B cell (primary cell): Measurements from ENCODE around the gene SSR2. TPM values are rescaled to one million over a fixed set of nuclear protein-coding genes. Genes with fewer than 3 reads are reported as not detected.

ENCODE experiments used
- ATAC-seq: fragments of 200-7000 bp; cut with Tn5 transposase; one replicate; pipeline ENCODE4 v1.10.0; 2021; ENCODE audit warnings: low read depth, mild to moderate bottlenecking, moderate number of reproducible peaks, moderate library complexity
- CTCF ChIA-PET: fragments of 350-600 bp; sonication (Branson Sonifier 250); formaldehyde crosslinking; loops from one replicate; lab custom pipeline; 2021; ENCODE audit warnings: antibody characterized with exemption, inconsistent platforms; lab: Charles Lee
- POLR2A ChIA-PET: fragments of 350-600 bp; sonication (Branson Sonifier 250); formaldehyde crosslinking; loops from one replicate; lab custom pipeline; 2021; ENCODE audit warnings: antibody characterized with exemption; lab: Charles Lee
- DNase-seq: peaks from one replicate; pipeline ENCODE4 v3.0.0; 2013
- H2AFZ ChIP-seq: 2 replicates; pipeline ENCODE4 v1.6.1; 2012; ENCODE audit warnings: mild to moderate bottlenecking, low read depth, low read length; ENCODE audit not compliant: insufficient read depth, poor library complexity, severe bottlenecking
- H3K27ac ChIP-seq, 2 donors: 1 replicate in 1 of 2; 2 replicates in 1 of 2; pipeline ENCODE4 v1.5.1; 2012 to 2013; ENCODE audit warnings: low read length in 2 of 2, mild to moderate bottlenecking in 2 of 2, moderate library complexity in 1 of 2
- H3K27me3 ChIP-seq, 4 experiments: fragments of 200-600 bp in 1 of 4; sonication (generic) in 1 of 4; replicated peaks in 1 of 4; 1 replicate in 2 of 4; 2 replicates in 2 of 4; pipeline versions ENCODE4 v1.6.1 to v1.7.0; 2013 to 2016; ENCODE audit warnings: low read length in 3 of 4, mild to moderate bottlenecking in 2 of 4, mixed read lengths in 1 of 4, moderate library complexity in 1 of 4; ENCODE audit not compliant: insufficient read depth in 4 of 4, control insufficient read depth in 3 of 4; ENCODE audit errors: control extremely low read depth in 1 of 4
- H3K36me3 ChIP-seq, 2 experiments: replicated peaks in 1 of 2; 1 replicate in 1 of 2; 2 replicates in 1 of 2; pipeline versions ENCODE4 v1.6.1 to v1.7.1; 2013; ENCODE audit warnings: low read length in 1 of 2; ENCODE audit not compliant: insufficient read depth in 2 of 2, control insufficient read depth in 1 of 2; ENCODE audit errors: control extremely low read depth in 1 of 2, extremely low read depth in 1 of 2
- H3K4me1 ChIP-seq, 2 donors: fragments of 200-600 bp in 1 of 2; sonication (generic) in 1 of 2; 1 replicate in 1 of 2; 2 replicates in 1 of 2; pipeline versions ENCODE4 v1.5.1 to v1.6.1; 2013 to 2017; ENCODE audit warnings: low read length in 2 of 2; ENCODE audit not compliant: control insufficient read depth in 2 of 2, insufficient read depth in 2 of 2
- H3K4me2 ChIP-seq: replicated peaks from 2 replicates; pipeline ENCODE3; 2012; ENCODE audit warnings: mild to moderate bottlenecking, low read depth, low read length; ENCODE audit not compliant: poor library complexity, severe bottlenecking
- H3K4me3 ChIP-seq, 5 experiments: fragments of 200-600 bp in 1 of 5; sonication (generic) in 1 of 5; 1 replicate in 3 of 5; 2 replicates in 2 of 5; pipeline versions ENCODE4 v1.5.1 to v1.7.0; 2011 to 2016; ENCODE audit warnings: low read length in 4 of 5, mild to moderate bottlenecking in 4 of 5, low read depth in 2 of 5, control low read depth in 1 of 5, moderate library complexity in 1 of 5; ENCODE audit not compliant: insufficient read depth in 1 of 5; ENCODE audit errors: control extremely low read depth in 1 of 5, extremely low read depth in 1 of 5
- H3K79me2 ChIP-seq: fragments of 200-600 bp; sonication (generic); one replicate; pipeline ENCODE4 v1.6.0; 2016; ENCODE audit warnings: low read length; ENCODE audit not compliant: control insufficient read depth, insufficient read depth
- H3K9ac ChIP-seq: fragments of 200-600 bp; sonication (generic); 2 replicates; pipeline ENCODE4 v1.6.1; 2017; ENCODE audit warnings: mild to moderate bottlenecking, low read length, moderate library complexity
- H3K9me3 ChIP-seq, 3 donors: one replicate each; pipeline versions ENCODE4 v1.6.1 to v1.7.1; 2013; ENCODE audit warnings: low read length in 2 of 3; ENCODE audit not compliant: control insufficient read depth in 2 of 3, insufficient read depth in 1 of 3; ENCODE audit errors: control extremely low read depth in 1 of 3
- H4K20me1 ChIP-seq: 2 replicates; pipeline ENCODE4 v1.6.0; 2012; ENCODE audit warnings: mild to moderate bottlenecking, low read length; ENCODE audit not compliant: insufficient read depth, control insufficient read depth, poor library complexity, severe bottlenecking
- H3K27ac Mint-ChIP-seq: one replicate; pipeline ENCODE4 v1.8.0; 2021; ENCODE audit warnings: mixed read lengths
- H3K27me3 Mint-ChIP-seq: one replicate; pipeline ENCODE4 v1.8.0; 2021; ENCODE audit warnings: mixed read lengths
- H3K4me1 Mint-ChIP-seq: one replicate; pipeline ENCODE4 v1.8.0; 2021; ENCODE audit warnings: mixed read lengths
- H3K4me3 Mint-ChIP-seq: one replicate; pipeline ENCODE4 v1.8.0; 2021; ENCODE audit warnings: mixed read lengths
- H3K9me3 Mint-ChIP-seq: one replicate; pipeline ENCODE4 v1.8.0; 2022; ENCODE audit warnings: mixed read lengths; ENCODE audit not compliant: insufficient read depth
- CTCF ChIP-seq: fragments of 200-600 bp; IDR thresholded peaks from one replicate; pipeline ENCODE4 v1.8.0; 2022; ENCODE audit warnings: antibody characterized with exemption, mild to moderate bottlenecking
- EZH2 ChIP-seq: IDR thresholded peaks from 2 replicates; pipeline ENCODE4 v1.6.1; 2012; ENCODE audit warnings: borderline replicate concordance, low read depth, mild to moderate bottlenecking, moderate library complexity, low read length; ENCODE audit not compliant: insufficient read depth, poor library complexity, severe bottlenecking
- WGBS: methylation state at CpG from one replicate; pipeline ENCODE4 v1.1.5; 2013; ENCODE audit warnings: missing lambda C conversion rate; ENCODE audit not compliant: insufficient coverage; 5-methylcytosine and 5-hydroxymethylcytosine counted together
- intact Hi-C: fragments of 100-400 bp; cut with micrococcal nuclease; formaldehyde crosslinking; loops from one replicate; pipeline ENCODE4 v1.10.0; 2022
- polyA plus RNA-seq: library from polyadenylated mRNA; depleted of rRNA; stranded (reverse); fragments of >200 nt; gene quantifications from 2 replicates; pipeline ENCODE4 v1.2.3, GENCODE V29; 2012
- total RNA-seq, 2 donors: library from RNA; stranded (reverse); fragments of 120-200 nt in 1 of 2; gene quantifications; 1 replicate in 1 of 2; 2 replicates in 1 of 2; pipeline versions ENCODE4 v1.2.3 to v1.2.4, GENCODE V29; 2013 to 2022

Gene SSR2
- total and polyA plus RNA-seq, 2 donors (not counting 1 experiment from before 2014, with no cell fraction given), result 160 to 359 TPM

GRCh38 chr1:156065871-156066270, 45.1 kb upstream of the SSR2 start:
- DNase-seq, result no peak
- Histone ChIP-seq H3K9ac (no peak overlapping the region), H3K27ac (no peak overlapping the region), H3K27me3 (peaks cover 0 to 4% (median 0%) of the 10 kb centered on the region in 4 experiments), H3K4me3 (no peak overlapping the region), H3K4me1 (no peaks in the 10 kb centered on the region), H3K9me3 (no peaks in the 10 kb centered on the region), H3K79me2 (no peaks in the 10 kb centered on the region), H4K20me1 (no peaks in the 10 kb centered on the region), H3K36me3 (no peaks in the 10 kb centered on the region), H3K4me2 (no peak overlapping the region), H2AFZ (no peak overlapping the region)
- CTCF ChIA-PET, result interaction anchor here (1.0 to 2.2 kb wide), 6 partner anchors 19 to 132 kb away, joined by 3 to 15 read pairs (median 6); partner anchors contain the start of genes KHDC4 and SSR2
- H3K4me1 Mint-ChIP-seq, result no peaks in the 10 kb centered on the region
- H3K4me3 Mint-ChIP-seq, result no peak overlapping the region
- H3K27ac Mint-ChIP-seq, result no peak overlapping the region
- intact Hi-C loops, result loop anchor here (5.0 kb wide), 1 partner anchor 134 kb away; the partner anchor contains the start of gene KHDC4
- H3K9me3 Mint-ChIP-seq, result no peaks in the 10 kb centered on the region
- H3K27me3 Mint-ChIP-seq, result no peaks in the 10 kb centered on the region
- POLR2A ChIA-PET, result no interaction called here
- ATAC-seq, result no peak
- WGBS, result 75% methylated on average over 16 of the region's 16 CpGs
- no peak for TF ChIP-seq CTCF
- TF ChIP-seq EZH2, result no peak

GRCh38 chr1:156065212-156065611, 44.5 kb upstream of the SSR2 start:
- Histone ChIP-seq H3K4me2 (no peak overlapping the region), H3K9me3 (no peaks in the 10 kb centered on the region), H3K4me1 (no peaks in the 10 kb centered on the region), H2AFZ (no peak overlapping the region), H3K27me3 (peaks cover 0 to 4% (median 0%) of the 10 kb centered on the region in 4 experiments), H4K20me1 (no peaks in the 10 kb centered on the region), H3K4me3 (no peak overlapping the region), H3K79me2 (no peaks in the 10 kb centered on the region), H3K27ac (no peak overlapping the region), H3K9ac (no peak overlapping the region), H3K36me3 (no peaks in the 10 kb centered on the region)
- H3K4me1 Mint-ChIP-seq, result no peaks in the 10 kb centered on the region
- DNase-seq (no peak), ATAC-seq (no peak)
- TF ChIP-seq CTCF, result no peak
- no peak for TF ChIP-seq EZH2
- ChIA-PET CTCF (interaction anchor here (0.6 to 1.9 kb wide), 3 partner anchors 27 to 132 kb away, joined by 3 to 7 read pairs (median 3); partner anchors contain the start of gene KHDC4), POLR2A (no interaction called here)
- no peaks in the 10 kb centered on the region for H3K9me3 Mint-ChIP-seq
- no peak overlapping the region for H3K27ac Mint-ChIP-seq
- H3K4me3 Mint-ChIP-seq, result no peak overlapping the region
- intact Hi-C loops, result loop anchor here (5.0 kb wide), 1 partner anchor 133 kb away; the partner anchor contains the start of gene KHDC4
- 84% methylated on average over 3 of the region's 3 CpGs for WGBS
- no peaks in the 10 kb centered on the region for H3K27me3 Mint-ChIP-seq
